CD8-positive, alpha-beta memory T cell (primary cell): ENCODE measurements around the gene SCRN3. TPM values are rescaled to one million over a fixed set of nuclear protein-coding genes. Genes with fewer than 3 reads are reported as not detected.

Experiments used
- CTCF ChIA-PET: fragments of 350-600 bp; sonication (Branson Sonifier 250); formaldehyde crosslinking; loops from one replicate; lab custom pipeline; 2021; ENCODE audit warnings: antibody characterized with exemption; lab: Charles Lee
- POLR2A ChIA-PET: fragments of 350-600 bp; sonication (Branson Sonifier 250); formaldehyde crosslinking; loops from one replicate; lab custom pipeline; 2021; ENCODE audit warnings: antibody characterized with exemption; lab: Charles Lee
- DNase-seq, 5 donors: peaks; one replicate each; pipeline versions ENCODE4 v3.0.0 to v3.0.0-alpha.2; 2020 to 2022; ENCODE audit warnings: mixed read lengths in 1 of 5
- H3K27ac ChIP-seq: one replicate; pipeline ENCODE4 v1.7.0; 2013; ENCODE audit warnings: low read depth, mild to moderate bottlenecking, low read length, moderate library complexity
- H3K27me3 ChIP-seq: 2 replicates; pipeline ENCODE4 v1.7.0; 2013; ENCODE audit warnings: low read length, mild to moderate bottlenecking; ENCODE audit not compliant: insufficient read depth, poor library complexity, severe bottlenecking
- H3K36me3 ChIP-seq: 2 replicates; pipeline ENCODE4 v1.7.0; 2013; ENCODE audit warnings: mild to moderate bottlenecking, low read length, moderate library complexity; ENCODE audit not compliant: insufficient read depth
- H3K4me1 ChIP-seq: 2 replicates; pipeline ENCODE4 v1.7.0; 2013; ENCODE audit warnings: mild to moderate bottlenecking, low read length, moderate library complexity; ENCODE audit not compliant: insufficient read depth
- H3K4me3 ChIP-seq: 2 replicates; pipeline ENCODE4 v1.7.0; 2013; ENCODE audit warnings: mild to moderate bottlenecking, low read length
- H3K9me3 ChIP-seq: 2 replicates; pipeline ENCODE4 v1.7.0; 2013; ENCODE audit warnings: mild to moderate bottlenecking, low read length
- H3K27ac Mint-ChIP-seq, 8 donors: one replicate each; pipeline ENCODE4 v1.8.0; 2020 to 2021; ENCODE audit warnings: mixed read lengths in 8 of 8, mild to moderate bottlenecking in 6 of 8, inconsistent platforms in 3 of 8, moderate library complexity in 3 of 8
- H3K27me3 Mint-ChIP-seq, 2 donors: one replicate each; pipeline ENCODE4 v1.8.0; 2020 to 2021; ENCODE audit warnings: mixed read lengths in 2 of 2, mild to moderate bottlenecking in 1 of 2, moderate library complexity in 1 of 2
- H3K36me3 Mint-ChIP-seq, 3 donors: one replicate each; pipeline ENCODE4 v1.8.0; 2020 to 2021; ENCODE audit warnings: mixed read lengths in 3 of 3, inconsistent platforms in 1 of 3, mild to moderate bottlenecking in 1 of 3
- H3K4me1 Mint-ChIP-seq, 3 donors: one replicate each; pipeline ENCODE4 v1.8.0; 2020 to 2021; ENCODE audit warnings: mixed read lengths in 3 of 3, inconsistent platforms in 1 of 3, mild to moderate bottlenecking in 1 of 3
- H3K4me3 Mint-ChIP-seq, 7 donors: one replicate each; pipeline ENCODE4 v1.8.0; 2020 to 2021; ENCODE audit warnings: mixed read lengths in 7 of 7, mild to moderate bottlenecking in 6 of 7, moderate library complexity in 4 of 7, inconsistent platforms in 2 of 7
- H3K9me3 Mint-ChIP-seq, 5 donors: one replicate each; pipeline ENCODE4 v1.8.0; 2020 to 2022; ENCODE audit warnings: mixed read lengths in 5 of 5, mild to moderate bottlenecking in 3 of 5, moderate library complexity in 2 of 5, inconsistent platforms in 1 of 5
- polyA plus RNA-seq: library from polyadenylated mRNA; unstranded; fragments of 300-500 nt; fragmentation: Illumina TruSeq; gene quantifications from one replicate; pipeline ENCODE4 v1.2.3, GENCODE V29; 2021
- total RNA-seq, 2 experiments: library from RNA; stranded (reverse); gene quantifications; one replicate each; pipeline ENCODE4 v1.2.3, GENCODE V29; 2021

Gene SCRN3
- total and polyA plus RNA-seq, 3 experiments from 2014 or later: 10.2 to 16.0 (median 15.8) TPM

GRCh38 chr2:174439950-174440349 lies 44.4 kb downstream of the SCRN3 start:
- DNase-seq: no peak
- Mint-ChIP-seq H3K27me3 (no peaks in the 10 kb centered on the region), H3K4me3 (no peak overlapping the region), H3K4me1 (no peaks in the 10 kb centered on the region), H3K36me3 (peaks cover 9 to 83% (median 13%) of the 10 kb centered on the region in 3 donors), H3K9me3 (no peaks in the 10 kb centered on the region), H3K27ac (no peak overlapping the region)
- Histone ChIP-seq H3K27ac (no peak overlapping the region), H3K4me3 (no peak overlapping the region), H3K4me1 (no peaks in the 10 kb centered on the region), H3K36me3 (peaks cover 32% of the 10 kb centered on the region), H3K27me3 (no peaks in the 10 kb centered on the region), H3K9me3 (no peaks in the 10 kb centered on the region)
- ChIA-PET POLR2A (no interaction called here), CTCF (no interaction called here)

DNA sequence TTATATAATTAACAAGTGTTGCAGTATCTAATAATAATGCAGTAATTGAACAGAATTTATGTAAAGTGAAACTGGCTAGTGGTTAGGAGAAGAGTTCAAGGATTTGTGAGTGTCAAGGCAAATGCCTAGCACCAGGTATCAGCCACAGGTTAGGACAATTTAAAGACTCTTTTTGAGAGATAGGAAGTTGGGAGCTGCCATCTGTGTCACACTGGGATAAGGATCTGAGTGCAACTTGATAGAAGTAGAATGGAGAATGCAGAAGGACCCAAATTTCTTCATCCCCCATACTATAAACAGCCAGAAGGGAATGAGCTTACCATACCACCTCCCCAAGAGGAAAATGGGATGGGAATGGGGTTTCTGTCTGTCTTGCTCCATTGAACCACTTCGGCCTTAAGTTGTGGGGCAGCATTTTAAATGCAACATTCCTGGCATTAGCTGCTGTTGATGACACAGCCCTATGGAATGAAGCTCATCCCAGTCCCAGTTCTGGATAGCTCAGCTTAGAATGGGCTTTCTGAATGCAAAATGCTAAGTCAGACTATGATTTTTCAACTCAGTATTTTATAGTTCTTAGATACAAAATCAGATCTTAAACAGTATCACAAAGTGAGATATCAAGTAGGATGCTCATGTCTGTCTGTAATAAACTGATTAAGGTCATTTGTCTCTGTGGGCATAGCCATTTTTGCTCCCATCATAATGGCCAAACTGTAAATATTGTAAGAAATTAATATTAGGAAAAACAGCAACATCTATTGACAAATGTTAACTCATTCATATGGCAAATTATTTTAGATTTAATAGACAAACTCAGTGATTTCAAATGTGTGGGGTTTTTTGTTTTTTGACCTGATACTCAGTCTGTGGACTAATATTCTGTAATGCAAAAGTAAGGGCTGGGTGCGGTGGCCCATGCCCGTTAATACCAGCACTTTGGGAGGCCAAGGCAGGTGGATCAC lies 47.3 kb downstream of the SCRN3 start:
- no peak overlapping the region for H3K4me3 ChIP-seq
- ChIA-PET POLR2A (no interaction called here), CTCF (no interaction called here)
- no peaks in the 10 kb centered on the region for H3K27me3 ChIP-seq
- H3K4me1 Mint-ChIP-seq: no peaks in the 10 kb centered on the region
- H3K36me3 Mint-ChIP-seq: peaks cover 7 to 80% (median 18%) of the 10 kb centered on the region in 3 donors
- DNase-seq: no peak
- H3K4me1 ChIP-seq: no peaks in the 10 kb centered on the region
- no peaks in the 10 kb centered on the region for H3K9me3 Mint-ChIP-seq
- H3K27me3 Mint-ChIP-seq: no peaks in the 10 kb centered on the region
- H3K9me3 ChIP-seq: no peaks in the 10 kb centered on the region
- no peak overlapping the region for H3K27ac ChIP-seq
- peak overlapping the region in 2 of 8 donors; percentile 33 to 55 for H3K27ac Mint-ChIP-seq
- peaks cover 30% of the 10 kb centered on the region for H3K36me3 ChIP-seq
- no peak overlapping the region for H3K4me3 Mint-ChIP-seq

GRCh38 chr2:174444761-174445160 lies 49.2 kb downstream of the SCRN3 start:
- H3K4me1 Mint-ChIP-seq: peaks cover 0 to 5% (median 1%) of the 10 kb centered on the region in 3 donors
- H3K4me3 Mint-ChIP-seq: no peak overlapping the region
- POLR2A ChIA-PET: no interaction called here
- H3K27ac Mint-ChIP-seq: peak overlapping the region in 1 of 8 donors; percentile 39
- no peaks in the 10 kb centered on the region for H3K27me3 Mint-ChIP-seq
- CTCF ChIA-PET: no interaction called here
- no peaks in the 10 kb centered on the region for H3K9me3 Mint-ChIP-seq
- H3K36me3 Mint-ChIP-seq: peaks cover 14 to 79% (median 27%) of the 10 kb centered on the region in 3 donors
- Histone ChIP-seq H3K36me3 (peaks cover 27% of the 10 kb centered on the region), H3K27ac (no peak overlapping the region), H3K27me3 (no peaks in the 10 kb centered on the region), H3K9me3 (no peaks in the 10 kb centered on the region), H3K4me1 (no peaks in the 10 kb centered on the region), H3K4me3 (no peak overlapping the region)
- DNase-seq: no peak

DNA sequence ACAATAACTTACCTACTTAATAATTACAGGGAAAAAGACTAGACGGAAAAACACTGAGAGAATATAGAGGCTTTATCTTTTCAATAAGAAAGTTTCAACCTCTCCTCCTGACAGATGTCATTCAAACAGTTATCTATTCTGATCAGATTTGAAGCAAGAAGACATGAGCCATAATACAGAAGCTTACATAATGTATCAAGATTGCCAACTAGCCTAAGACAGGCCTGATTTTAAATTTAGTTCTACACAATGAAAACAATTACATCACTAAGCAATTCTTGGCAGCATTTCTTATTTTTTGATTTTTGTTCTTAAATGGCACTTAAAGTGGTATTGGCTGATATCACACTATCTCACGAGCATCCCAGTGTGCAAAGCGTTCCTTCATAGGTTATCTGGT lies 49.7 kb downstream of the SCRN3 start:
- ChIA-PET CTCF (no interaction called here), POLR2A (no interaction called here)
- H3K4me1 Mint-ChIP-seq: peaks cover 4 to 9% (median 4%) of the 10 kb centered on the region in 3 donors
- Histone ChIP-seq H3K27ac (no peak overlapping the region), H3K4me1 (peaks cover 2% of the 10 kb centered on the region), H3K27me3 (no peaks in the 10 kb centered on the region), H3K36me3 (peaks cover 23% of the 10 kb centered on the region), H3K4me3 (no peak overlapping the region), H3K9me3 (no peaks in the 10 kb centered on the region)
- H3K27me3 Mint-ChIP-seq: no peaks in the 10 kb centered on the region
- no peak overlapping the region for H3K4me3 Mint-ChIP-seq
- H3K36me3 Mint-ChIP-seq: peaks cover 18 to 79% (median 30%) of the 10 kb centered on the region in 3 donors
- no peaks in the 10 kb centered on the region for H3K9me3 Mint-ChIP-seq
- H3K27ac Mint-ChIP-seq: no peak overlapping the region
- no peak for DNase-seq

- Mint-ChIP-seq H3K4me1 (peaks cover 5 to 14% (median 9%) of the 10 kb centered on the region in 3 donors), H3K9me3 (no peaks in the 10 kb centered on the region), H3K4me3 (no peak overlapping the region), H3K27me3 (no peaks in the 10 kb centered on the region), H3K36me3 (peaks cover 19 to 76% (median 28%) of the 10 kb centered on the region in 3 donors), H3K27ac (no peak overlapping the region)
- Histone ChIP-seq H3K27me3 (no peaks in the 10 kb centered on the region), H3K27ac (no peak overlapping the region), H3K36me3 (peaks cover 23% of the 10 kb centered on the region), H3K9me3 (no peaks in the 10 kb centered on the region), H3K4me1 (peaks cover 3% of the 10 kb centered on the region), H3K4me3 (no peak overlapping the region)
- no peak for DNase-seq
- CTCF ChIA-PET: no interaction called here
- POLR2A ChIA-PET: no interaction called here
Observed at GRCh38 chr2:174446531-174446930, 51.0 kb downstream of the SCRN3 start.

DNA sequence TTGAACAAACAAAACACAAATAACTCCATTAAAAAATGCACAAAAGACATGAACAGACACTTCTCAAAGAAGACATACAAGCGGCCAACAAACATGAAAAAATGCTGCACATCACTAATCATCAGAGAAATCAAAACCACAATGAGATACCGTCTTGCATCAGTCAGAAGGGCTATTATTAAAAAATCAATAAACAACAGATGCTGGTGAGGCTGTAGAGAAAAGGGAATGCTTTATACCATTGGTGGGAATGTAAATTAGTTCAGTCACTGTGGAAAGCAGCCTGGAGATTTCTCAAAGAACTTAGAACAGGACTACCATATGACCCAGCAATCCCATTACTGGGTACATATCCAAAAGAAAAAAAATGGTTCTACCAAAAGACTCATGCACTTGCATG lies 53.5 kb downstream of the SCRN3 start:
- Mint-ChIP-seq H3K9me3 (no peaks in the 10 kb centered on the region), H3K27me3 (no peaks in the 10 kb centered on the region), H3K27ac (peak overlapping the region in 1 of 8 donors; percentile 3), H3K36me3 (peaks cover 19 to 74% (median 28%) of the 10 kb centered on the region in 3 donors), H3K4me3 (no peak overlapping the region), H3K4me1 (peaks cover 5 to 14% (median 9%) of the 10 kb centered on the region in 3 donors)
- ChIA-PET POLR2A (interaction anchor here (0.7 kb wide), 1 partner anchor 31 kb away, joined by 9 read pairs; no protein-coding TSS in a partner anchor), CTCF (no interaction called here)
- no peaks in the 10 kb centered on the region for H3K27me3 ChIP-seq
- no peak overlapping the region for H3K27ac ChIP-seq
- peaks cover 3% of the 10 kb centered on the region for H3K4me1 ChIP-seq
- H3K36me3 ChIP-seq: peaks cover 12% of the 10 kb centered on the region
- no peak for DNase-seq
- no peaks in the 10 kb centered on the region for H3K9me3 ChIP-seq
- H3K4me3 ChIP-seq: no peak overlapping the region

DNA sequence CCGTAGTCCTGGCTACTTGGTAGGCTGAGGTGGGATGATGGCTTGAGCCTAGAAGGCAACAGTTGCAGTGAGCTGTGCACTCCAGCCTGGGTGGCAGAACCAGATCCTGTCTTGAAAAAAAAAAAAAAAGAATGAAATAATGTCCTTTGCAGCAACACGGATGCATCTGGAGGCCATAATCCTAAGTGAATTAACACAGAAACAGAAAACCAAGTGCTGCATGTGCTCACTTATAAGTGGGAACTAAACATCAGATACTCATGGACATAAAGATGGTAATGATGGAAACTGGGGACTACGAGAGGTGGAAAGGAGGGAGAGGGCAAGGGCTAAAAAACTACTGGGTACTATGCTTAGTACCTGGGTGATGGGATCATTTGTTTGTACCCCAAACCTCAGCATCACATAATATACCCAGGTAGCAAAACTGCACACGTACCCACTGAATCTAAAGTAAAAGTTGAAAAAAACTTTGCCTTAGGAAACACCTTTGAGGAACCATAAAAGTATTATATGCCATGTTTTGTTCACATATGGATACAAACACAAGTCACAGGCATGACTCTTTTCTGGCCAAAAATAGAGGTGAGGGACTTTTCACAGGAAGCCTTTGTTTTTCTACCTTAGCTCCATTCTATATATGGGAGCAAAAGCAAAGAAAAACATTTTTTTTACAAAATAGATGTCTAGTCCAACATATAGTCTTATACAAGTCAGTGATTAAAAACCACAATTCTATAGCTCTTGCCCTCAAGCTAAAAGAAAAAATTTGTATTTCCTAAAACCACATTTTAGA lies 54.7 kb downstream of the SCRN3 start:
- Histone ChIP-seq H3K36me3 (peaks cover 7% of the 10 kb centered on the region), H3K27me3 (no peaks in the 10 kb centered on the region), H3K27ac (no peak overlapping the region), H3K9me3 (no peaks in the 10 kb centered on the region), H3K4me1 (peaks cover 3% of the 10 kb centered on the region), H3K4me3 (no peak overlapping the region)
- Mint-ChIP-seq H3K4me3 (no peak overlapping the region), H3K27me3 (no peaks in the 10 kb centered on the region), H3K36me3 (peaks cover 13 to 72% (median 27%) of the 10 kb centered on the region in 3 donors), H3K27ac (peak overlapping the region in 2 of 8 donors; percentile 20 to 22), H3K4me1 (peaks cover 5 to 14% (median 9%) of the 10 kb centered on the region in 3 donors), H3K9me3 (no peaks in the 10 kb centered on the region)
- DNase-seq: peak in 1 of 5 donors; percentile 4
- POLR2A ChIA-PET: no interaction called here
- CTCF ChIA-PET: no interaction called here
